GM12891 (cell line): ENCODE results near the gene NIT1.

Experiments used
- POLR2A ChIP-seq: IDR thresholded peaks from 2 replicates; pipeline ENCODE4 v1.6.1; 2011; ENCODE audit warnings: low read depth, low read length, control low read depth
- POLR2AphosphoS5 ChIP-seq: IDR thresholded peaks from 2 replicates; pipeline ENCODE4 v1.6.1; 2011; ENCODE audit warnings: low read depth, low read length, control low read depth
- POU2F2 ChIP-seq: IDR thresholded peaks from 2 replicates; pipeline ENCODE4 v1.6.1; 2011; ENCODE audit warnings: low read depth, mild to moderate bottlenecking, control low read depth, low read length, moderate library complexity
- SPI1 ChIP-seq: IDR thresholded peaks from 2 replicates; pipeline ENCODE4 v1.6.1; 2011; ENCODE audit warnings: low read depth, low read length, control low read depth

DNA sequence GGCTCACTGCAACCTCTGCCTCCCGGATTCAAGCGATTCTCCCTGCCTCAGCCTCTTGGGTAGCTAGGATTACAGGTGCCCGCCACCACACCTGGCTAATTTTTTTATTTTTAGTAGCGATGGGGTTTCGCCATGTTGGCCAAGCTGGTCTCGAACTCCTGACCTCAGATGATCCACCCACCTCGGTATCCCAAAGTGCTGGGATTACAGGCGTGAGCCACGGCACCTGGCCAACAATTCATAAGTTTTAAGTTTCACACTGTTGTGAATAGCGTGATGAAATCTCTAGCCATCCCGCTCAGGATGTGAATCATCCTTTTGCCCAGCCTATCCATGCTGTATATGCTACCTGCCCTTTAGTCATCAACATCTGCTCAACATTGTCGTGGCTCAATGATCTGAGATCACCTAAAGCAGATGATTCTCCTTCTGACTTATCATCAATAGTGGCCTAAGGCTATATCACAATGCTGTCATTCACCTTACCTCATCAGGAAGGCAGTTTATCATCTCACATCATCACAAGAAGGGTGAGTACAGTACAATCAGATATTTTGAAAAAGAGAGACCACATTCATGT lies 2.7 kb upstream of the NIT1 start:
- TF ChIP-seq POLR2A, result no peak
- no peak for TF ChIP-seq POLR2AphosphoS5
- no peak for TF ChIP-seq SPI1
- TF ChIP-seq POU2F2, result no peak
